DOHH2 (cell line): Measurements from ENCODE around the gene AUH.

Source experiments
- CTCF ChIP-seq: fragments of 200-600 bp; sonication (generic); IDR thresholded peaks from one replicate; pipeline ENCODE4 v1.5.1; 2014; ENCODE audit warnings: antibody characterized with exemption, mild to moderate bottlenecking, low read depth, low read length; ENCODE audit not compliant: poor library complexity, severe bottlenecking
- EZH2phosphoT487 ChIP-seq: fragments of 200-600 bp; sonication (generic); IDR thresholded peaks from 2 replicates; pipeline ENCODE4 v1.6.1; 2017; ENCODE audit warnings: borderline replicate concordance, mild to moderate bottlenecking, antibody characterized with exemption, low read length, moderate library complexity, mixed read lengths

GRCh38 chr9:91285729-91286353 lies 75.9 kb downstream of the AUH start:
- no peak for TF ChIP-seq CTCF
- no peak for TF ChIP-seq EZH2phosphoT487
